Measurements from ENCODE around the gene FITM1. TPM values are rescaled to one million over a fixed set of nuclear protein-coding genes. Genes with fewer than 3 reads are reported as not detected.

The FITM1 gene
- polyA plus RNA-seq, 1 donor: 164 TPM

DNA sequence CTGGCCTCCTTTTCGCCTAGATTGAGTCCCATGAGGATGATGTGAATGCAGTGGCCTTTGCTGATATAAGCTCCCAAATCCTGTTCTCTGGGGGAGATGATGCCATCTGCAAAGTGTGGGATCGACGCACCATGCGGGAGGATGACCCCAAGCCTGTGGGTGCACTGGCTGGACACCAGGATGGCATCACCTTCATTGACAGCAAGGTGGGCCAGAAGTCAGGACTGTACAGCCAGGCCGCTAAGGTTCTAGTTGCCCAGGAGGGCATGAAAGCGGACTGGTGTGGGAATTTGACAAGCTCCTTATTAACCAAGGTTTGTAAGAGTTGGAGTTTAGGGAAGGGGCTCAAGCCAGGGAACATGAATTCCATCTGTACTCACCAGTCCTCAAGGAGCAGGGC, 10.8 kb upstream of the FITM1 start:
- no peak for DNase-seq (ENCODE audit: low read depth)

DNA sequence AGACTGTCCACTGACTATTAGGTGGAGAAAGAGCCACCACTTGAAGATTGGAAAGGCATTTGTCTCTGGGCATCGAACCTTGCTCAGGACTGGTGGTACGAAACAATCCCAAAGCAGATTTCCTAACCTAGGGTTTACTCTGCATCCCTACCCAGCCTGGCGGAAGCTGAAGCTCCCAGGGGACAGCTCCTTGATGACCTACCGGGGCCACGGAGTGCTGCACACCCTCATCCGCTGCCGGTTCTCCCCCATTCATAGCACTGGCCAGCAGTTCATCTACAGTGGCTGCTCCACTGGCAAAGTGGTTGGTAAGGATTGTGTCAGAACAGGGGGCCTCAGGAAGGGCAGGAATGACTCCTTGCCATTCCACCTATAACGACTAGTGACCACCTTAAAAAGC, 9.2 kb upstream of the FITM1 start:
- DNase-seq (ENCODE audit: low read depth): no peak

DNA sequence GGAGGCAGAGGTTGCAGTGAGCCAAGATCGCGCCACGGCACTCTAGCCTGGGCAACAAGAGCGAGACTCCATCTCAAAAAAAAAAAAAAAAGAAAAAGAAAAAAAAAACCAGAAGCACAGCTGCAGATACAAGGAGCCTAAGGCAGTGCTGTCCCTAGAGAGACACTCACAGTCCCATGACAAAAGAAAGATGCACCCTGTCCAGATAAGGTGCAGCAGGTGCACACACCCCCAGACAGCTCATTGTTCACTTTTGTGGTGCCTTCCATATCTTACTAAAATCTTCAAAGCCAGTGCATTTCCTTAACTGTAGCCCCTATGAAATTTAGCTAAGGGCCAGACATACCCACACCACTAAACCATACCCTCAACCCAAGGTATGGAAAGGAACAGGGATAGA, 8.0 kb upstream of the FITM1 start:
- DNase-seq (ENCODE audit: low read depth): no peak

DNA sequence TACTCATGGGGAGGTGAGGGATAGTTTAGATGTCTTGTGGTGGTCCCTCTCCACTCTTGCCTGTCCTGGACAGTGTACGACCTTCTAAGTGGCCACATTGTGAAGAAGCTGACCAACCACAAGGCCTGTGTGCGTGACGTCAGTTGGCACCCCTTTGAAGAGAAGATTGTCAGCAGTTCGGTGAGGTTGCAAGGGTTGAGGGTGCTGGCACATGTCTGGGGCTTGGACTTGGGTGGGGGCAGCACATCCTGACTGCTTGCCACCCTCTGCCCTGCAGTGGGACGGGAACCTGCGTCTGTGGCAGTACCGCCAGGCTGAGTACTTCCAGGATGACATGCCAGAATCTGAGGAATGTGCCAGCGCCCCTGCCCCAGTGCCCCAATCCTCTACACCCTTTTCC, 7.6 kb upstream of the FITM1 start:
- DNase-seq (ENCODE audit: low read depth): no peak

DNA sequence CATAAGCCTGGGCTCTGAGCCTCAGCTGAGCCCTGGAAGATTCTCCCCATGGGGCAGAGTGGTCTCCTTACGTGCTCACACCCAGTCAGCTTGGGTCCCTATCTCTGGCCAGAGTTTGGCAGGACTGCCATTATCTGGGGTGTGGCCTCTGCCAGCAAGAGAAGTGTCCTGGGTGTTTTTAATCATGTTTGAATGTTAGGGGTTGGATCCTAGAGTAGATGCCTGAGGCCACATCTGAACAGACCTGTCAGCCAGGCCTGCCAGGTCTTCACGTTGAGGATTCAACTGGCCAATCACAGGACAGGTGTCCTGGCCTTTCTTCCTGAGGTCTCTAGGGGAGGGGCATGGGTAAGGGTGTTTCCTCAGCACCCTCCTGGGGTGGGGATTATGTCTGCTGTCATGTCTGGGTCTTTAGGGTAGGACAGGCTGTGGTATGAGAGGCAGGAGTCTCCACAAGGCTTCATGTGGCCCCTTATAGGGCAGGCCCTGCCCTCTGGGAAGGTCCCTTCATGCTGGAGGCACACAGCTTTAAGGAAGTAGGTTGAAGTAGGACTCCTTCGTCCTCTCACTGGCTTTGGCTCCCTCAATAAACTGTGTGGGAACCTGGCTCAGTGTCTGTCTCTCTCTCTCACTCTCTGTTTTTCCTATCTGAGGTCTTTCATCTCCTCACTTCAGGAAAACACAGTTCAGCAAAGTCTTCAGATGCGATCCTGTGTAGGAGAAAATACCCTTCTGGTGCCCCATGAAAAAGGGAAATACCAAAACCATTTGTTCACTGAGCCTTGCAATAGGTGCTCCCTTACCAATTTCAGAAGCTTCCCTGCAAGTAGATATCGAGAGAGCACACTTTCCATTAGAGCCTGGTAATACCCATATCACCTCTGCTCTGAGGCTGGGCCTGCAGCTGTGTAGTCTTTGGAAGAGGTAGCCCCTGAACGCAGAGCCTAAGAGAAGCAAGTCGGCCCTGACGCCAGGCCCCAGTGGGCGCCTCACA, 6.7 kb upstream of the FITM1 start:
- DNase-seq (ENCODE audit: low read depth): no peak

DNA sequence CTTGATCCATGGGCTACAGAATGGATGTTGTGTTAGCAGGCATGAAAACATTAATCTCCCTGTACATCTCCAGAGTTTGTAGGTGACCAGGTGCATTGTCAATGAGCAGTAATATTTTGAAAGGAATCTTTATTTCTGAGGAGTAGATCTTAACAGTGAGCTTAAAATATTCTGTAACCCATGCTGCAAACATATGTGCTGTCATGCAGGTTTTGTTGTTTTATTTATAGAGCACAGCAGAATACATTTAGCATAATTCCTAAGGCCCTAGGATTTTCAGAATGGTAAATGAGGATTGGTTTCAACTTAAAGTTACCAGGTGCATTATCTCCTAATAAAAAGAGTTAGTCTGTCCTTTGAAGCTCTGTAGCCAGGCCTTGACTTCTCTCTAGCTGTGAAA, 3.5 kb upstream of the FITM1 start:
- DNase-seq (ENCODE audit: low read depth): no peak

DNA sequence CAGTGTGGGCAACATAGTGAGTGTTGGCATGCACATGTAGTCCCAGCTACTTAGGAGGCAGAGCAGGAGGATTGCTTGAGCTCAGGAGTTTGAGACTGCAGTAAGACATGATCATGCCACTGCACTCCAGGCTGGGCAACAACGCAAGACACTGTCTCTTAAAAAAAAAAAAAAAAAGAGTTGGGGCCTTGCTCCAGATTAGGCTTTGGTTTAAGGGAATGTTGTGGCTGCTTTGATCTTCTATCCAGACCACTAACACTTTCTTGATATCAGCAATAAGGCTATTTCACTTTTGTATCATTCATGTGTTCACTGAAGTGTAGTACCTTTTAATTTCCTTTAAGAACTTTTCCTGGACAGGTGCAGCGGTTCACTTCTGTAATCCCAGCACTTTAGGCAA, 2.8 kb upstream of the FITM1 start:
- no peak for DNase-seq (ENCODE audit: low read depth)

DNA sequence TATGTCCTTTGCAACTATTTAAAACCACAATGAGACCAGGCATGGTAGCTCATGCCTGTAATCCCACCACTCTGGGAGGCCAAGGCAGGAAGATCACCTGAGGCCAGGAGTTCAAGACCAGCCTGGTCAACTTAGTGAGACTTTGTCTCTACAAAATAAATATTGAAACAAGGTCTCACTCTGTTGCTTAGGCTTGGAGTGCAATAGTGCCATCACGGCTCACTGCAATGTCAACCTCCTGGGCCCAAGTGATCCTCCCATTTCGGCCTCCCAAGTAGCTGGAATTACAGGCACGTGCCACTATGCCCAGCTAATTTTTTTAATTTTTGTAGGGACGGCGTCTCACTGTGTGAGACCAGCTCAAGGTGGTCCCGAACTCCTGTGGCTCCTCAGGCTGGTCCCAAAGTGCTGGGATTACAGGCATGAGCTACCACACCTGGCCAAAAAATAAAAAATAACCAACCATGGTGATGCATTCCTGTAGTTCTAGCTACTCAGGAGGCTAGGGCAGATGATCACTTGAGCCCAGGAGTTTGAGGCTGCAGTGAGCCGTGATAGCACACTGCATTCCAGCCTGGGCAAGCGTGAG, 955 bp upstream of the FITM1 start:
- DNase-seq (ENCODE audit: low read depth): no peak

DNA sequence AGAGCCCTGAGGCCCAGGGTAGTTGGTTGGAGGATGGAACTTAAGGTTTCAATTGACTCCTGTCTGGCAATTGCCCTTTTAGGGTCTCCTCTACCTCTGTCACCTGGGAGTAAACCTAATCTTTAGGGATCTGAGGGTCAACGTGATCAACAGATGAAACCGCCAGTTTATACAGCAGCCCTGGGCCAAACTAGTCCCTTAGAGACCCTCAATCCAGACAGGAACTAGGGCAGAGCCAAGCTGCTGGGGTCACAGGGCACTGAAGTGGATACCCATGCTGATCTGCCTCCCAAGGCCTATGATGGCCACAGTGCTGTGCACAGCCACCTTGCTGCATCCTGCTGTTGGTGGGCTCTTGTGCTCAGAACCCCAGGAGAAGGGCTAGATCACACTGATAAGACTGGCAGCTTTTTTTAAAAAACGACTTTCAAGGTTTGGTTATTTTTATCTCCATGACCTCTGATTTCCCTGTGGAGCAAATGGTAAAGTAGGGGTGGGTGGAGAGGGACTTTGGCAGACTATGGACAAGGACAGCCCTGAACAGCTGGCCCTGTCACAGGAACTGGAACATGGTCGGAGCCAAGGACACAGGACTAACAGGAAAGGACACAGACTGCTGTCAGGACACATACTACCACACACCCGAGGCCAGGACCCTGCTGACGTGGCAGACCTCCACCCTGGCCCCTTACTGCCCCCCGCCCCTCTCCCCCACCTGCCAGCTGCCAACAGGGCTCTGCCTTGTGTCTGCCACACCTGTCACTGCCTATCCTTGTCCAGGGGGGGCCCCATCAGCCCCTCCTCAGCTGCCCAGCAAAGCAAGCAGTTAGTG, 474 bp downstream of the FITM1 start:
- peak; percentile 32 for DNase-seq (ENCODE audit: low read depth)

DNA sequence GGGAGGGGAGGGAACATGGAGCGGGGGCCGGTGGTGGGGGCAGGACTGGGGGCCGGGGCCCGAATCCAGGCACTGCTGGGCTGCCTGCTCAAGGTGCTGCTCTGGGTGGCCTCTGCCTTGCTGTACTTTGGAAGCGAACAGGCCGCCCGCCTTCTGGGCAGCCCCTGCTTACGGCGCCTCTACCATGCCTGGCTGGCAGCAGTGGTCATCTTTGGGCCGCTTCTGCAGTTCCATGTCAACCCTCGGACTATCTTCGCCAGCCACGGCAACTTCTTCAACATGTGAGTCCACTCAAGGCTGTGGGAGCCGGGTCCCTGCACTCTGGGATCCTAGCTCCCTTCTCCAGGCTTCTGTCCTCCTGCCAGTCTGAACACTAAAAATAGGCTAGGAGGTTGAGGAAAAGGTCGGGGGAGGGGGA, 1.1 kb downstream of the FITM1 start:
- DNase-seq (ENCODE audit: low read depth): no peak

DNA sequence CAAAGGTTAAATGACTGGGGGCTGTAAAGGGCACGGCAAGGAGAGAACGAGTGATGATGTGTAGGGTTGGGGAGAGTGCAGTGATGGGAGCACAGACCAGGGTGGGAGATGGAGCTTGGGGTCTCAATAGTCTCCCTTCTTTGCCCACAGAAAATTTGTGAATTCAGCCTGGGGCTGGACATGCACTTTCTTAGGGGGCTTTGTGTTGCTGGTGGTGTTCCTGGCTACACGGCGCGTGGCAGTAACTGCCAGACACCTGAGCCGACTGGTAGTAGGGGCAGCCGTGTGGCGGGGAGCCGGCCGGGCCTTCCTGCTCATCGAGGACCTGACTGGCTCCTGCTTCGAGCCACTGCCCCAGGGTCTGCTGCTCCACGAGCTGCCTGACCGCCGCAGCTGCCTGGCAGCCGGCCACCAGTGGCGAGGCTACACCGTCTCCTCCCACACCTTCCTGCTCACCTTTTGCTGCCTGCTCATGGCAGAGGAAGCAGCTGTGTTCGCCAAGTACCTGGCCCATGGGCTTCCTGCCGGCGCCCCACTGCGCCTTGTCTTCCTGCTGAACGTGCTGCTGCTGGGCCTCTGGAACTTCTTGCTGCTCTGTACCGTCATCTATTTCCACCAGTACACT, 1.7 kb downstream of the FITM1 start:
- no peak for DNase-seq (ENCODE audit: low read depth)

DNA sequence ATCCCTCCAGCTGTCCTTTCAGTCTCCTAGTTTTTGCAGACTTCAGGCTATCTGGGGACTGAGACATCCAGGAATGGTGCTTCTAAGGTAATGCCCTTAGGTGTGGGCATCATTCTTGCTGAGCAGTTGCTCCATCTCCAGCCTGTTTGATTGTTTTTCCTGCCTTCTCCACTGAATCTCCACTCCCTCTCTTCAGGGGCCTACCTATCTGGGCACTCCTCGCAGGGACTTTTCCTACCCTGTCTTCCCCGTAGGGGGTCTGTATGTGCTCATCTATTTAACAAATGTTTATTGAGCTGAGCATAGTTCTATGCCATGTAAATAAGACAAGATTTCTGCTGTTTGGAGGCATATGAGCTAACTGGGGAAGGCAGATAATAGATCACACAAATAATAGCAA, 2.5 kb downstream of the FITM1 start:
- no peak for DNase-seq (ENCODE audit: low read depth)

DNA sequence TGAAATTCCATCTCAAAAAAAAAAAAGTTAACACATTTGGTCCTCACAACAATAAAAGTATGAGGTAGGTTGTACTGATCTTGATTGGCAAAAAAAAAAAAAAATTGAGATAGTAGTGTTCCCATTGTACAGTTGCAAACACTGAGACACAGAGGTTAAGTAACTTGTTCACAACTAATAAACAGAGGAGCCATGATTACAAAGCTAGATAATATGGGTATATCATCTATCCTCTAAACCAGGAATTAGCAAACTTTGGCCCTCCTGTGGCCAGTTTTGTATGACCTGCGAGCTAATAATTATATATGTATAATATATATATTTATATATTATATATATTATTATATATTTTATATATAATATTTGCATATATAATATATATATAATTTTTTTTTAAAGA, 3.3 kb downstream of the FITM1 start:
- no peak for DNase-seq (ENCODE audit: low read depth)

DNA sequence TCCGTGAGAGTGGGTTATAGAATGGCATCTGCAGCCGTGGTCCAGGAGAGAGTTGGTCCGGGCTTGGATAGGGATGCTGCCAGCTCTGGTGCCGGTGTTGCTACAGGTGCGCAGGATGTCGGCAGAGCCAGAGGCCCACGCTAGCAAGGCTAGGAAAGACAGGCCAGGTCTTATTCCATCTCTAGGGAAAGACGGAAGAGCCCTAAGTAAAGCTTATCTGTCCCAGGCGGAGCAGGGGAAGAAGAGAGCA, 5.0 kb downstream of the FITM1 start:
- DNase-seq (ENCODE audit: low read depth): no peak

DNA sequence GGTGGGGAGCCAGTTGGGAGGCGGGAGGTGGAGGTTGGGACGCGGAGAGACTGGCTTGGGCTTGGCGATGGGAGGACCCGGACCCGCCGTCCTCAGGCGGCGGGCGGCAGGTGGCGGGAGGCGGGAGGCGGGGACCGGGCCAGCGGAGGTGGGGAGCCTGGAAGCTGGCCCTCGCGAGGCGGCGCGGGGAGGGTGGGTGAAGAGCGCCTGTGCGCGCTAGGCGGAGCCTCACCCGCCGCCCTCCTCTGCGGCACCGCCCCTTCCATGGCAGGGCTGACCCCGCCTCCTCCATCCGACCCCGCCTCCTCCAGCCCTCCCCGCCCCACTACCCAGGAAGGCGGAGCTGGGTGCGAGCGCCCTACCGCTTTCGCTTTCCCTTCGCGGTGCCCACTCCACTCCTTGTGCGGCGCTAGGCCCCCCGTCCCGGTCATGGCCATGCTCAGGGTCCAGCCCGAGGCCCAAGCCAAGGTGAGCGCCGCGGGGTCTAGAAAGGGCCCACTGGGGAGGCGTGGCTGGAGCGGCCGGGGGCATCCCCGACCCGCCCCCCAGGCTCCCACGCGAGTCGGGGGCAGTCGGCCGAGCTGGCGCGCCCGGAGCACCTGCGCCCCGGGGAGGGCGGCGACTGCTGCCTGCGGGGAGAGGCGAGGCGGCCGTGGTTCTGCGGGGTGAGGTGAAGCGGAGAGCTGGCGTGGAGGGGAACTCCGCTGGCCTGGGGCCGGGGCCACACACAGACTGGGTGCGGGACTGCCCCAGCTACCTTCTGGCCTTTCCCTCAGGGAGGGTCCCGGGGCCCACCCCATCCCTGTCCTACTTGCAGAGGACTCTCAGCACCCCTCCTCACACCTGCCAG, 5.6 kb downstream of the FITM1 start, which contains the start of gene PSME1:
Gene PSME1 (plus strand): TSS at position 361 of the 850 bp plus-strand sequence. CDS start 69 bp downstream, at position 430.
- DNase-seq (ENCODE audit: low read depth): peak; percentile 43

DNA sequence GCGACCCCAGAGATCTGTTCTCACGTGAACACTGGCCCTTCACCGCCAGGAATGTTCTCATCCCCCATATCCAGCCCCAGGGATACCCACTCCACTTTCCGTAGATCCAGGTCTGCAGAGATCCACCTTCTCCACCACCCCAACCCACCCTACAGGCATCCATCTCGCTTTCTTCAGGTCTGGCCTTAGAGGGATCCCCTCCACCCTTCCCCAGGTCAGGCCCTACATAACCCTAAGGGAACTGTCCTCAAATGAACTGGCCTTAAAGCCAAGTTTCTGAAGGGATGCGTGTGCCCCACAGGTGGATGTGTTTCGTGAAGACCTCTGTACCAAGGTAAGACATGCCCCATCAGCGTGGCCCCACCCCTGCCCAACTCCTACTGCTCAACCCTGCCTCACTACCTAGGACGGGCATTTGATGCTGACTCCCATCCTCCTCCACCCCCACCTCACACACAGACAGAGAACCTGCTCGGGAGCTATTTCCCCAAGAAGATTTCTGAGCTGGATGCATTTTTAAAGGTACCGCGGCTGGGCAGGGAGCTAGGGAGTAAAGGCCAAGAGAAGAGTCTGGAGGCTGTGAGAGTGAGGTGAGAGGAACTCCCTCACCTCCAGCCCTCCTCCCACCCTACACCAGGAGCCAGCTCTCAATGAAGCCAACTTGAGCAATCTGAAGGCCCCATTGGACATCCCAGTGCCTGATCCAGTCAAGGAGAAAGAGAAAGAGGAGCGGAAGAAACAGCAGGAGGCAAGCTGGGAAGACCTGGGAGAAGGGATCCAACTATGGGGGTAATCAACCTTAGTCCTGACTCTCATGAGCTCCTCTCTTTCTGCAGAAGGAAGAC, 6.4 kb downstream of the FITM1 start:
- no peak for DNase-seq (ENCODE audit: low read depth)

DNA sequence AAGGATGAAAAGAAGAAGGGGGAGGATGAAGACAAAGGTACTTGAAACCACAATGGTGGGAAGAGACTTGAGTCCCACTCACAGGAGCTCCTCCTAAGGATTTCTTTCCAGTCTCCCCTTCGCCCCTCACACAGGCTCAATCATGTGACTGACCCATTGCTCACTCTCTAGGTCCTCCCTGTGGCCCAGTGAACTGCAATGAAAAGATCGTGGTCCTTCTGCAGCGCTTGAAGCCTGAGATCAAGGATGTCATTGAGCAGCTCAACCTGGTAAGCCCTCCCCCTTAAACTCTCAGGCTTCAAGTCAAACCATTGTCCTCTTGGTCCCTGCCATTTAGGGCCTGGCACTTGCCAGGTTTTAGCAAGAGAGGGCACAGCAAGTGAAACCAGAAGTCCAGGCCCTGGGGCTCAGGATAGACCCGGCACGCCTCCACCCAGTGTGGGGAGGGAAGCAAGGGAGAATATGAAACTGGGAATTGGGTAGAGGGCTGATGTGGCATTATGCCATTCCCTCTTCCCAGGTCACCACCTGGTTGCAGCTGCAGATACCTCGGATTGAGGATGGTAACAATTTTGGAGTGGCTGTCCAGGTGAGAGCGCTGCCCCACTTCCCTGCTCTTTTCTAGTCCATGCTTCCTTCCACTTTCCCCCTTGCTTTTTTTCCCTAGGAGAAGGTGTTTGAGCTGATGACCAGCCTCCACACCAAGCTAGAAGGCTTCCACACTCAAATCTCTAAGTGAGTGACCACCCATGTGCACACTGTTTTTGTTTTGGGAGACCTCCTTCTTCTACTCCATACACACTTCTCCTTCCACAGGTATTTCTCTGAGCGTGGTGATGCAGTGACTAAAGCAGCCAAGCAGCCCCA, 7.3 kb downstream of the FITM1 start:
- DNase-seq (ENCODE audit: low read depth): no peak

DNA sequence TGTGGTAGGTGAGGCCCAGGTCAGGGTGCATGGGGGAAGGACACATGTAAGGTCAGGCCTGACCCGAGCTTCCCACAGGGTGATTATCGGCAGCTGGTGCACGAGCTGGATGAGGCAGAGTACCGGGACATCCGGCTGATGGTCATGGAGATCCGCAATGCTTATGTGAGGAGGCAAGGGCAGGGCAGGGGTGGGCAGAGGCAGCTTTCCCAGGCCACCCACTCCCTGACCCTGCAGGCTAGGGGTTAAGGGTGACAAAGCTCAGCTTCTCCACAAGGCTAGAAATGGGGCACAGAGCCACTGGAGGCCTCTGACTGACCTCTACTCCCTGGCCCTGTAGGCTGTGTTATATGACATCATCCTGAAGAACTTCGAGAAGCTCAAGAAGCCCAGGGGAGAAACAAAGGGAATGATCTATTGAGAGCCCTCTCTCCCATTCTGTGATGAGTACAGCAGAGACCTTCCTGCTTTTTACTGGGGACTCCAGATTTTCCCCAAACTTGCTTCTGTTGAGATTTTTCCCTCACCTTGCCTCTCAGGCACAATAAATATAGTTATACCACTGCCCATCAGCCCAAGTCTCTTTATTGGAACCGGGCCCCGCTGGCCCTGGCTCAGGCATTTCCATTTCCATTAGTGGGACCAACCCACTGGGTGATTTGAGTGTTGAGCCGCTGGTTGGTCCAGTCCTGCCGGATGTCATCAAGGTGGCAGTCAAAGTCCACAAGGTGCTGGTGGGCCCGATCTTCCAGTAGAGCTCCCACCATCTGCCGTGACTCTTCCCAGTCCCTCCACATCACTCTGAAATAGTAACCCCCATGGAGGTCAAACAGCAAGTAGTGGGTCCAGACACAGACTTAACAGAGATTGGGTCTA, 8.2 kb downstream of the FITM1 start:
- DNase-seq (ENCODE audit: low read depth): no peak
